ENCODE measurements around the gene PLXDC2. TPM values are rescaled to one million over a fixed set of nuclear protein-coding genes. Genes with fewer than 3 reads are reported as not detected.

Gene PLXDC2
- total and polyA plus RNA-seq, 8 donors = 2.1 to 57.2 (median 11.2) TPM

- TF ChIP-seq, protein P1, sequence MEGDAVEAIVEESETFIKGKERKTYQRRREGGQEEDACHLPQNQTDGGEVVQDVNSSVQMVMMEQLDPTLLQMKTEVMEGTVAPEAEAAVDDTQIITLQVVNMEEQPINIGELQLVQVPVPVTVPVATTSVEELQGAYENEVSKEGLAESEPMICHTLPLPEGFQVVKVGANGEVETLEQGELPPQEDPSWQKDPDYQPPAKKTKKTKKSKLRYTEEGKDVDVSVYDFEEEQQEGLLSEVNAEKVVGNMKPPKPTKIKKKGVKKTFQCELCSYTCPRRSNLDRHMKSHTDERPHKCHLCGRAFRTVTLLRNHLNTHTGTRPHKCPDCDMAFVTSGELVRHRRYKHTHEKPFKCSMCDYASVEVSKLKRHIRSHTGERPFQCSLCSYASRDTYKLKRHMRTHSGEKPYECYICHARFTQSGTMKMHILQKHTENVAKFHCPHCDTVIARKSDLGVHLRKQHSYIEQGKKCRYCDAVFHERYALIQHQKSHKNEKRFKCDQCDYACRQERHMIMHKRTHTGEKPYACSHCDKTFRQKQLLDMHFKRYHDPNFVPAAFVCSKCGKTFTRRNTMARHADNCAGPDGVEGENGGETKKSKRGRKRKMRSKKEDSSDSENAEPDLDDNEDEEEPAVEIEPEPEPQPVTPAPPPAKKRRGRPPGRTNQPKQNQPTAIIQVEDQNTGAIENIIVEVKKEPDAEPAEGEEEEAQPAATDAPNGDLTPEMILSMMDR (IDR thresholded peaks at IDR 0.05) = no peak
- TF ChIP-seq EP300 (IDR thresholded peaks at IDR 0.05) = no peak
- no peak for TF ChIP-seq POLR2A (IDR thresholded peaks at IDR 0.05)
- TF ChIP-seq POLR2AphosphoS5 (IDR thresholded peaks at IDR 0.05) = no peak
- Histone ChIP-seq H3K4me3 (no peak overlapping the region), H3K27ac (no peak overlapping the region), H3K9me3 (no peaks in the 10 kb centered on the region), H3K36me3 (no peaks in the 10 kb centered on the region), H3K27me3 (no peaks in the 10 kb centered on the region), H3K4me1 (no peaks in the 10 kb centered on the region)
- WGBS, 5 donors = 74 to 80% (median 77%) methylated on average over 6 of the region's 6 CpGs
- DNase-seq = no peak
- intact Hi-C loops (cut with DNase I; ENCODE audit: low total_unique reads) = no loop called here
Observed at GRCh38 chr10:19891429-19891828, 75.2 kb downstream of the PLXDC2 start.

- WGBS, 5 donors = 72 to 80% (median 74%) methylated on average over 4 of the region's 4 CpGs
- intact Hi-C loops (cut with DNase I; ENCODE audit: low total_unique reads) = no loop called here
- Histone ChIP-seq H3K27me3 (no peaks in the 10 kb centered on the region), H3K9me3 (no peaks in the 10 kb centered on the region), H3K4me1 (no peaks in the 10 kb centered on the region), H3K4me3 (no peak overlapping the region), H3K27ac (no peak overlapping the region), H3K36me3 (no peaks in the 10 kb centered on the region)
- TF ChIP-seq POLR2AphosphoS5 (IDR thresholded peaks at IDR 0.05) = no peak
- TF ChIP-seq POLR2A (IDR thresholded peaks at IDR 0.05) = no peak
- TF ChIP-seq EP300 (IDR thresholded peaks at IDR 0.05) = no peak
- peak in 1 of 2 donors; percentile 9 for DNase-seq
Observed at GRCh38 chr10:19892270-19892669, 76.0 kb downstream of the PLXDC2 start.

DNA sequence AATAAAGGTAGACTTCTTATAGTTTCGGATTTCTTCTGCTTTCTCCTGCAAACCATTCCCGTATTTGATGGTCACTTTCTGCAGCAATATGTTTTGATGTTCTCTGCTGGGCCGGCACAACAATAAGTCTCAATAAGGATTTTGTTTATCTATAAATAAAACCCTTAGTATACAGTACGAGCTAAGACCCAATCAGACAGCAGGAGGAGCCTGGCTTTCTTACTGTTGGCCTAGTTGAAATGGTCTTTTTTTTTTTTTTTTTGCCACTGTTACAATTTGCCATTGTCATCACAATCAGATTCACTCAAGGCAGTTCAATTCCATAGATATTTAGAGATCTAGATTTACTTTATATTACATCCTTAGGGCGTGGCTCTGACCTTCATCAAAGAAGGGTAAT is 76.4 kb downstream of the PLXDC2 start:
- DNase-seq = no peak
- H3K27ac ChIP-seq = no peak overlapping the region
- H3K9me3 ChIP-seq = no peaks in the 10 kb centered on the region
- no peak overlapping the region for H3K4me3 ChIP-seq
- H3K36me3 ChIP-seq = no peaks in the 10 kb centered on the region
- intact Hi-C loops (cut with DNase I; ENCODE audit: low total_unique reads) = no loop called here
- TF ChIP-seq EP300 (IDR thresholded peaks at IDR 0.05) = no peak
- TF ChIP-seq POLR2A (IDR thresholded peaks at IDR 0.05) = no peak
- TF ChIP-seq, protein P1 (IDR thresholded peaks at IDR 0.05) = no peak
- no peak for TF ChIP-seq POLR2AphosphoS5 (IDR thresholded peaks at IDR 0.05)
- H3K27me3 ChIP-seq = no peaks in the 10 kb centered on the region
- no peaks in the 10 kb centered on the region for H3K4me1 ChIP-seq
- WGBS, 5 donors = 54 to 64% (median 57%) methylated on average over 5 of the region's 5 CpGs

DNA sequence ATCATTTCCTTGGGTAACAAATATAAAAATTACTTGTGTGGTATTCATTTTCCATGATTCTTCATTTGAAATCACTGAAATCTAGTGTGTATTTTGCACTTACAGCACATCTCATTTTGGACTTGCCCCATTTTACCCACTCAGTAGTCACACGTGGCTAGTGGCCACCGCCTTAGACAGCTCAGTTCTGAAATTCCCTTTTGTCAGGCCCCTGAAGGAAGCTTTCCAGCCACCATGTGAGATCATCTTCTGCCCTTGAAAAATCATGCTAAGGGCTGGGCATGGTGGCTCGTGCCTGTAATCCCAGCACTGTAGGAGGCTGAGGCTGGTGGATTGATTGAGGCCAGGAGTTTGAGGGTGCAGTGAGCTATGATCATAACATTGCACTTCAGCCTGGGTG is 79.3 kb downstream of the PLXDC2 start:
- WGBS, 5 donors = 80 to 92% (median 88%) methylated on average over 3 of the region's 3 CpGs
- no peak overlapping the region for H3K27ac ChIP-seq
- H3K4me3 ChIP-seq = no peak overlapping the region
- intact Hi-C loops (cut with DNase I; ENCODE audit: low total_unique reads) = no loop called here
- H3K4me1 ChIP-seq = no peaks in the 10 kb centered on the region
- H3K36me3 ChIP-seq = no peaks in the 10 kb centered on the region
- H3K9me3 ChIP-seq = no peaks in the 10 kb centered on the region
- no peaks in the 10 kb centered on the region for H3K27me3 ChIP-seq
- no peak for DNase-seq
- TF ChIP-seq POLR2A (IDR thresholded peaks at IDR 0.05) (no peak), EP300 (IDR thresholded peaks at IDR 0.05) (no peak), POLR2AphosphoS5 (IDR thresholded peaks at IDR 0.05) (no peak)
- TF ChIP-seq, protein P1 (IDR thresholded peaks at IDR 0.05) = no peak

DNA sequence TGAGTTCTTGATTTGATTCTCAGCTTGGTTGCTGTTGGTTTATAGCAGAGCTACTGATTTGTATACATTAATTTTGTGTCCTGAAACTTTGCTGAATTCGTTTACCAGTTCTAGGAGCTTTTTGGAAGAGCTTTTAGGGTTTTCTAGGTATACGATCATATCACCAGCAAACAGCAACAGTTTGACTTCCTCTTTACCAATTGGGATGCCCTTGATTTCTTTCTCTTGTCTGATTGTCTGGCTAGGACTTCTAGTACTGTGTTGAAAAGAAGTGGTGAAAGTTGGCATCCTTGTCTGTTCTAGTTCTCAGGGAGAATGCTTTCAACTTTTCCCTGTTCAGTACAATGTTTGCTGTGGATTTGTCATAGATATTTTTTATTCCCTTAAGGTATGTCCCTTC is 86.2 kb downstream of the PLXDC2 start:
- intact Hi-C loops (cut with DNase I; ENCODE audit: low total_unique reads) = no loop called here
- Histone ChIP-seq H3K36me3 (no peaks in the 10 kb centered on the region), H3K27ac (no peak overlapping the region), H3K4me3 (no peak overlapping the region), H3K4me1 (no peaks in the 10 kb centered on the region), H3K9me3 (peaks cover 0 to 4% (median 0%) of the 10 kb centered on the region in 4 donors), H3K27me3 (no peaks in the 10 kb centered on the region)
- TF ChIP-seq, protein P1 (IDR thresholded peaks at IDR 0.05) = no peak
- TF ChIP-seq POLR2A (IDR thresholded peaks at IDR 0.05) (no peak), POLR2AphosphoS5 (IDR thresholded peaks at IDR 0.05) (no peak), EP300 (IDR thresholded peaks at IDR 0.05) (no peak)
- 54 to 65% (median 55%) methylated on average over 2 of the region's 2 CpGs for WGBS, 5 donors
- no peak for DNase-seq
